Mucosa of rectum (tissue), 2 donors: ENCODE data around the gene TLE5.

Source experiments
- H3K27ac ChIP-seq, 2 donors: one replicate each; pipeline ENCODE4 v1.7.0; 2013; ENCODE audit warnings: inconsistent platforms in 2 of 2, low read depth in 2 of 2, low read length in 2 of 2
- H3K27me3 ChIP-seq, 2 donors: one replicate each; pipeline ENCODE4 v1.7.0; 2013; ENCODE audit warnings: low read length in 2 of 2; ENCODE audit not compliant: control insufficient read depth in 2 of 2, insufficient read depth in 2 of 2
- H3K36me3 ChIP-seq, 2 donors: one replicate each; pipeline ENCODE4 v1.7.0; 2013; ENCODE audit warnings: low read length in 2 of 2; ENCODE audit not compliant: control insufficient read depth in 2 of 2, insufficient read depth in 2 of 2
- H3K4me1 ChIP-seq, 2 donors: one replicate each; pipeline ENCODE4 v1.7.0; 2013; ENCODE audit warnings: low read length in 2 of 2, mild to moderate bottlenecking in 1 of 2; ENCODE audit not compliant: control insufficient read depth in 2 of 2, insufficient read depth in 2 of 2
- H3K4me3 ChIP-seq, 2 donors: one replicate each; pipeline ENCODE4 v1.7.0; 2013; ENCODE audit warnings: low read length in 2 of 2
- H3K9ac ChIP-seq, 2 donors: one replicate each; pipeline ENCODE4 v1.7.0; 2013; ENCODE audit warnings: low read length in 2 of 2, low read depth in 1 of 2, mild to moderate bottlenecking in 1 of 2
- H3K9me3 ChIP-seq, 2 donors: one replicate each; pipeline ENCODE4 v1.7.0; 2013; ENCODE audit warnings: low read length in 2 of 2; ENCODE audit not compliant: control insufficient read depth in 2 of 2
- donor health status: healthy.
- donor health status: Normal muscosa, but diverticular disease.

TLE5 gene

DNA sequence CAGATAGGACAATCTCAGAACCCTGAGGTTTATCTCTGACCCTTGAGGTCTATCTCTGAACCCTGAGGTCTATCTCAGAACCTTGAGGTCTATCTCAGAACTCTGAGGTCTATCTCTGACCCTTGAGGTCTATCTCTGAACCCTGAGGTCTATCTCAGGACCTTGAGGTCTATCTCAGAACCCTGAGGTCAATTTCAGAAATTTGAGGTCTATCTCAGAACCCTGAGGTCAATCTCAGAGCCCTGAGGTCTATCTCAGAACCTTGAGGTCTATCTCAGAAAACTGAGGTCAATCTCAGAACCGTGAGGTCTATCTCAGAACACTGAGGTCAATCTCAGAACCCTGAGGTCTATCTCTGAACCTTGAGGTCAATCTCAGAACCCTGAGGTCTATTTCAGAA, 35.5 kb downstream of the TLE5 start:
- Histone ChIP-seq H3K27ac (no peak overlapping the region), H3K27me3 (no peaks in the 10 kb centered on the region), H3K9me3 (no peaks in the 10 kb centered on the region), H3K4me3 (no peak overlapping the region), H3K36me3 (no peaks in the 10 kb centered on the region), H3K4me1 (peaks cover 10% of the 10 kb centered on the region in 2 donors), H3K9ac (no peak overlapping the region)

DNA sequence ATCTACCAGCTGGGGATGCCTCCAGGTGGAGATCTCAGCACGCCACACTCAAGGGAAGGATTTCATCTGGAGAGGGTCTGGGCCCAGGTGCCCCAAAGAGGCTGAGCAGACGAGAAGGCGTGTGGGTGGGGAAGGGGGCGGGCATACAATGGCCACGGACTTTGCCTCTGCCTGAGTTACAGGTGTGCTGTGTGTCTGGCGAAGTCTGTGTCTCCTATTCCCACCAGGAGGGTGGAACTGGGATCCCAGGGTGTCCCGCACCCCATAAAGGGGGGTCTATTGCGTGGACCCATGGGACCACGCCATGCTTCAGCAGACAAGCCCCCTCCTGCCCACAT, 36.8 kb downstream of the TLE5 start:
- Histone ChIP-seq H3K4me1 (peaks cover 10% of the 10 kb centered on the region in 2 donors), H3K9me3 (no peaks in the 10 kb centered on the region), H3K27ac (peak overlapping the region; percentile 34 to 58), H3K4me3 (peak overlapping the region; percentile 48 to 49), H3K36me3 (no peaks in the 10 kb centered on the region), H3K27me3 (no peaks in the 10 kb centered on the region), H3K9ac (peak overlapping the region; percentile 32 to 67)

- peak overlapping the region; percentile 34 to 58 for H3K27ac ChIP-seq
- H3K4me3 ChIP-seq, result peak overlapping the region; percentile 49 to 50
- H3K9ac ChIP-seq, result peak overlapping the region; percentile 32 to 67
- H3K27me3 ChIP-seq, result no peaks in the 10 kb centered on the region
- H3K36me3 ChIP-seq, result no peaks in the 10 kb centered on the region
- peaks cover 10% of the 10 kb centered on the region in 2 donors for H3K4me1 ChIP-seq
- no peaks in the 10 kb centered on the region for H3K9me3 ChIP-seq
These were observed 37.3 kb downstream of the TLE5 start for GRCh38 chr19:3024870-3025548.

DNA sequence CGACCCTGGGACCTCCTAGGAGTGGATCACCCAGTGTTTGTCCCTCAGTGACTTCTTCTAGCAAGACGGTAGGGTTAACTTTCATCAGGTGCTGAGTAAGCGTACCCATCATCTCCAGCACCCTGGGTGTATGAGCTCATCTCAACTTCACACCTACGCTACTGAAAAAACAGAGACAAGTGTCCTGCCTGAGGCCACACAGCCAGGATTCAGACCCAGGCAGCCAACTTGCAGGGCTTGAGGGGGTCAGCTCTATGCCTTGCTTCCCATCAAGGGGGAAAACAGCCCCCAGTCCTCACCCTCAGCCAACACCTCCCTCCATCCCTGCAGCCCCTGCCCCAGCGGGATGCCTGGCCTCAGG, 37.8 kb downstream of the TLE5 start:
- H3K27me3 ChIP-seq, result no peaks in the 10 kb centered on the region
- H3K27ac ChIP-seq, result peak overlapping the region in 1 of 2 donors; percentile 58
- peaks cover 0 to 2% of the 10 kb centered on the region in 2 donors for H3K36me3 ChIP-seq
- no peaks in the 10 kb centered on the region for H3K9me3 ChIP-seq
- peak overlapping the region in 1 of 2 donors; percentile 67 for H3K9ac ChIP-seq
- peak overlapping the region in 1 of 2 donors; percentile 50 for H3K4me3 ChIP-seq
- H3K4me1 ChIP-seq, result peaks cover 10% of the 10 kb centered on the region in 2 donors

DNA sequence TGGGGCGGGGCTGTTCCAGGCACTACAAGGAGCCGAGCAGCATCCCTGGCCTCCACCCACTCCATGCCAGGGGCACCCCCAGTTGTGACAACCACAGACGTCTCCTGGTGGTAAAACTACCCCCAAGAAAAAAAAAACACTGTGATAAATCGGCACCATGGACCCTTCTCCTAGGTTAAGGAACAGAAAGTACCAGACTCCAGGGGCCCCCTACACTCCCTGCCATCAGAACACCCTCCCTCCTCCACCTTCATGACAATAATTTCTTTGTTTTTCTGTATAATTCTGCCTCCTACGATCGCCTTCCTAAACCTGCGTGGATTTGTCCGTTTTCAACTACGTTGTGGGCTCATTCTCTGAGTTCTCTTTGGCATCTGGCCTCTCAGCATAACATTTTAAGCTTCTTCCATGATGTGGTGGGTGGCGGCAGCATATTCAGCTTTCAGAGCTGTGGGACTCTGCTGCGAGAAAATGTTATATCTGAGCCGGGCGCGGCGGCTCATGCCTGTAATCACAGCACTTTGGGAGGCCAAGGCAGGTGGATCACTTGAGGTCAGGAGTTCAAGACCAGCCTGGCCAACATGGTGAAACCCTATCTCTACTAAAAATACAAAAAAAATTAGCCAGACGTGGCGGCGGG, 41.9 kb downstream of the TLE5 start:
- H3K27me3 ChIP-seq, result no peaks in the 10 kb centered on the region
- no peak overlapping the region for H3K27ac ChIP-seq
- H3K9me3 ChIP-seq, result no peaks in the 10 kb centered on the region
- H3K36me3 ChIP-seq, result peaks cover 0 to 4% of the 10 kb centered on the region in 2 donors
- peaks cover 5 to 6% of the 10 kb centered on the region in 2 donors for H3K4me1 ChIP-seq
- H3K4me3 ChIP-seq, result no peak overlapping the region
- no peak overlapping the region for H3K9ac ChIP-seq

GRCh38 chr19:3019211-3019854, 43.0 kb downstream of the TLE5 start:
- no peaks in the 10 kb centered on the region for H3K4me1 ChIP-seq
- no peak overlapping the region for H3K27ac ChIP-seq
- peaks cover 0 to 8% of the 10 kb centered on the region in 2 donors for H3K36me3 ChIP-seq
- no peaks in the 10 kb centered on the region for H3K9me3 ChIP-seq
- no peak overlapping the region for H3K9ac ChIP-seq
- no peak overlapping the region for H3K4me3 ChIP-seq
- H3K27me3 ChIP-seq, result no peaks in the 10 kb centered on the region

DNA sequence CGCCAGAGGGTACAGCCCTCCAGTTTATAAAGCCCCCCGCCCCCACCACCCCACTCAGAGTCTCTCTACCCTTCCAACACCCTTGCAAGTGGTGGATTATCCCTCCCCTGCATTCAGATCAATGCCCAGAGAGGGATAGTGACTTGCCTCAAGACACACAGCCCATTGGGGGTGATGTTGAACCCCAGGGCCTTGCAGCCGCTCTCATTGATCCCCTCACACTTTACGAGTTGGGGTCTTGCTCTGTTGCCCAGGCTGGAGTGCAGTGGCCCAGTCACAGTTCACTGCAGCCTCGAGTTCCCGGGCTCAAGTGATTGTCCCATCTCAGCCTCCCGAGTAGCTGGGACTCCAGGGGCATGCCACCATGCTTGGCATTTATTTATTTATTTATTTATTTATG, 44.4 kb downstream of the TLE5 start:
- H3K27me3 ChIP-seq, result no peaks in the 10 kb centered on the region
- no peak overlapping the region for H3K27ac ChIP-seq
- H3K4me3 ChIP-seq, result no peak overlapping the region
- H3K9ac ChIP-seq, result no peak overlapping the region
- no peaks in the 10 kb centered on the region for H3K9me3 ChIP-seq
- peaks cover 0 to 11% of the 10 kb centered on the region in 2 donors for H3K36me3 ChIP-seq
- no peaks in the 10 kb centered on the region for H3K4me1 ChIP-seq

DNA sequence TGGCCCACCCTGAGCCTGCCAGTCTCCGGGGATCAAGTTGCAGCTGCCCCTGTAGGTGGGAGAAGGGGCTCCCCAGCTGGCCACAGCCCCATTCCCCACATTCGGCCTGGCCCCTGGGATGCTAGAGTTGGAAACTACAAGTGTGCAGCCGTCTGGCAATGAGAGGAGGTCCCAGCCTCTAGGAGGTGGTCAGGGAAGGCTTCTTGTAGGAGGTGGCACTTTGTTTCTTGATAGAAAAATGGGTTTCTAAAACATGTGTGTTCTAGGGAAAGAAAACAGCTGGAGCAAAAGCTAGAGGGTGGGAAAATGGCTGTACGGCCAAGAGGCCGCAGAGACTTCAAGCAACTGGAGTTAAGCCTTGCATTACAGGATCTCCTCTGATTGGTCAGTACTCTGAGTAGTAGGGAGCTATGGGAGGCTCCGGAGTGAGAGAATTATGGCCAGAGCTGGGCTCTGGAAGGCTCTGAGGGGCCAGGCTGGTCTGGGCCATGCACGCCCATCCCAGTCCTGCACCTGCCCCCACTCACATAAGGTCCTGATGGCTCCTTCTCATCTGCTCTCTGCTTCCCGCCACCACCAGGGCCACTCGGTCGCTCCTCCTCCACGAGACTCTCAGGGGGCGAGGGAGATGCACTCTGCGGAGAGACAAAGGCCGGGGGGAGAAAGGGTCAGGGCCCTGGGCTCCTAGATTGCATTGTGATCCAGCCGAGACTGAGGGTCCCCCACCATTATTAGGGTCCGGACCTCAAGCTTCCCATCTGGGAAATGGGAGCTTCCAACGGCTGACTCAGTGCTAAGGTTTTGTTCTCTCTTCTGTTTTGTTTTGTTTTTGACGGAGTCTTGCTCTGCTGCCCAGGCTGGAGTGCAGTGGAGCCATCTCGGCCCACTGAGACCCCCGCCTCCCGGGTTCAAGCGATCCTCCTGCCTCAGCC, 46.9 kb downstream of the TLE5 start:
- no peak overlapping the region for H3K4me3 ChIP-seq
- H3K36me3 ChIP-seq, result peaks cover 9 to 16% of the 10 kb centered on the region in 2 donors
- no peak overlapping the region for H3K27ac ChIP-seq
- no peaks in the 10 kb centered on the region for H3K27me3 ChIP-seq
- no peaks in the 10 kb centered on the region for H3K4me1 ChIP-seq
- no peak overlapping the region for H3K9ac ChIP-seq
- no peaks in the 10 kb centered on the region for H3K9me3 ChIP-seq

DNA sequence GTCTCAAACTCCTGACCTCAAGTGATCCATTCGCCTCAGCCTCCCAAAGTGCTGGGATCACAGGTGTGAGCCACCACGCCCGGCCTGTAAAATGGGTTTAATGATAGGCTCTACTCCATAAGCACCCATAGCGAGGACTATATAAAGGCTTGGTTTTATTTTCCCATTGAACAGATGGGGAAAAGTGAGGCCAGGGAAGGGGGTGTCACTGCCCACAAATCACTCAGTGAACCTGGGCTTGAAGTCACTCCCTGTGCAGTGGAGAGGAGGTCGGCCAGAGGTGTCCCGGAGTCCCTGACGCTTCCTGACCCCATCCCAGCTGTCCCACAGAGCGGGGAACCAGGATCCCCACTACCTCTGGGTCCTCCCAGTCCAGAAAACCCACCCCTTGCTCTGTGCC, 48.2 kb downstream of the TLE5 start:
- H3K27ac ChIP-seq, result no peak overlapping the region
- H3K36me3 ChIP-seq, result peaks cover 12 to 20% of the 10 kb centered on the region in 2 donors

More for the DNA sequence above, 48.2 kb downstream of the TLE5 start:
- Histone ChIP-seq H3K4me3 (no peak overlapping the region), H3K27me3 (no peaks in the 10 kb centered on the region), H3K9me3 (no peaks in the 10 kb centered on the region), H3K9ac (no peak overlapping the region), H3K4me1 (no peaks in the 10 kb centered on the region)
